K562 (cell line): ENCODE data around the gene NOL11. TPM values are rescaled to one million over a fixed set of nuclear protein-coding genes. Genes with fewer than 3 reads are reported as not detected.

Experiments used
- ATAC-seq: fragments of 200-7000 bp; cut with Tn5 transposase; 3 replicates; pipeline ENCODE4 v1.9.1; 2020; ENCODE audit warnings: moderate library complexity
- BruUV-seq: library from RNA; stranded (reverse); fragments of 400-500 nt; replicated peaks from 2 replicates; lab custom pipeline; 2021; lab: Mats Ljungman, UMichigan
- CTCF ChIA-PET: fragments of 300-600 bp; formaldehyde crosslinking; extraction: SDS; loops from one replicate; lab custom pipeline; 2021; ENCODE audit warnings: low intra/inter-chr PET ratio; lab: Yijun Ruan, JAX
- POLR2A ChIA-PET: fragments of 300-600, 350-650 bp; sonication (Branson Sonifier 250); formaldehyde crosslinking; extraction: SDS; loops from one replicate; lab custom pipeline; 2021; ENCODE audit warnings: antibody characterized with exemption, inconsistent platforms; lab: Yijun Ruan, JAX
- DNase-seq, 4 experiments: peaks; one replicate each; pipeline versions ENCODE4 v3.0.0 to v3.0.0-alpha.2; 2011 to 2018; ENCODE audit warnings: low spot score in 3 of 4, mixed read lengths in 3 of 4; ENCODE audit errors: extremely low read depth in 1 of 4
- FAIRE-seq: peaks from 2 replicates; lab custom pipeline; 2011; peaks lifted over from hg19 to GRCh38; lab: Jason Lieb, UNC
- H2AFZ ChIP-seq: 2 replicates; pipeline ENCODE4 v1.6.0; 2011; ENCODE audit warnings: low read depth, low read length, control low read depth, inconsistent platforms
- H3K27ac ChIP-seq: fragments of 200-600 bp; 3 replicates; pipeline ENCODE4 v1.8.0; 2011; ENCODE audit warnings: low read depth, mild to moderate bottlenecking, control low read depth, inconsistent platforms, low read length, moderate library complexity, mixed read lengths; ENCODE audit errors: extremely low read depth
- H3K27me3 ChIP-seq, 2 experiments: fragments of 300-600 bp in 1 of 2; 2 replicates in 1 of 2; 3 replicates in 1 of 2; pipeline versions ENCODE4 v1.6.0 to v1.8.0; 2011; ENCODE audit warnings: inconsistent platforms in 2 of 2, low read length in 2 of 2, mild to moderate bottlenecking in 1 of 2, mixed read lengths in 1 of 2, moderate library complexity in 1 of 2; ENCODE audit not compliant: control insufficient read depth in 2 of 2, insufficient read depth in 2 of 2
- H3K36me3 ChIP-seq: fragments of 300-600 bp; 3 replicates; pipeline ENCODE4 v1.8.0; 2011; ENCODE audit warnings: mild to moderate bottlenecking, low read length, inconsistent platforms; ENCODE audit not compliant: control insufficient read depth, insufficient read depth
- H3K4me1 ChIP-seq, 2 experiments: fragments of 200-600 bp in 1 of 2; replicated peaks in 1 of 2; 2 replicates in 1 of 2; 3 replicates in 1 of 2; pipeline versions ENCODE4 v1.5.1 to v1.8.0; 2011; ENCODE audit warnings: inconsistent platforms in 2 of 2, low read length in 2 of 2, mild to moderate bottlenecking in 1 of 2, mixed read lengths in 1 of 2, moderate library complexity in 1 of 2; ENCODE audit not compliant: control insufficient read depth in 2 of 2, insufficient read depth in 2 of 2
- H3K4me2 ChIP-seq: 2 replicates; pipeline ENCODE4 v1.6.1; 2011; ENCODE audit warnings: low read length, control low read depth, inconsistent platforms, mixed read lengths; ENCODE audit not compliant: insufficient read depth
- H3K4me3 ChIP-seq: fragments of 200-600 bp; sonication (generic), shearing (Covaris generic); 2 replicates; pipeline ENCODE4 v1.5.1; 2016; ENCODE audit warnings: control low read depth, inconsistent platforms
- H3K79me2 ChIP-seq: fragments of 200-600 bp; 3 replicates; pipeline ENCODE4 v1.8.0; 2011; ENCODE audit warnings: low read length, inconsistent platforms; ENCODE audit not compliant: control insufficient read depth, insufficient read depth
- H3K9ac ChIP-seq, 2 experiments: 2 replicates each; pipeline versions ENCODE4 v1.6.0 to v1.6.1; 2011; ENCODE audit warnings: low read depth in 2 of 2, low read length in 2 of 2, control low read depth in 1 of 2, inconsistent platforms in 1 of 2, mild to moderate bottlenecking in 1 of 2, mixed read lengths in 1 of 2; ENCODE audit not compliant: insufficient read depth in 1 of 2
- H3K9me1 ChIP-seq: one replicate; pipeline ENCODE4 v1.6.0; 2011; ENCODE audit warnings: inconsistent platforms, mild to moderate bottlenecking, low read length, moderate library complexity; ENCODE audit not compliant: control insufficient read depth, insufficient read depth
- H3K9me3 ChIP-seq: replicated peaks from 2 replicates; pipeline ENCODE4 v1.5.1; 2011; ENCODE audit warnings: low read depth, low read length, inconsistent platforms; ENCODE audit not compliant: control insufficient read depth, insufficient read depth
- H4K20me1 ChIP-seq: replicated peaks from 2 replicates; pipeline ENCODE4 v1.6.1; 2011; ENCODE audit warnings: low read length, inconsistent platforms, mixed read lengths; ENCODE audit not compliant: control insufficient read depth, insufficient read depth
- ASH1L ChIP-seq: fragments of 450-650 bp; IDR thresholded peaks from 2 replicates; pipeline ENCODE4 v1.6.1; 2018; ENCODE audit warnings: borderline replicate concordance, mild to moderate bottlenecking, low read depth; ENCODE audit not compliant: partially characterized antibody
- DACH1 ChIP-seq: fragments of 450-650 bp; IDR thresholded peaks from 2 replicates; pipeline ENCODE4 v1.6.1; 2018; ENCODE audit not compliant: partially characterized antibody
- HCFC1 ChIP-seq: IDR thresholded peaks from 2 replicates; pipeline ENCODE4 v1.6.1; 2012; ENCODE audit warnings: low read depth, low read length, improper control_type of control experiment
- KAT8 ChIP-seq: fragments of 450-650 bp; IDR thresholded peaks from 2 replicates; pipeline ENCODE4 v1.6.1; 2016; ENCODE audit warnings: low read depth, mild to moderate bottlenecking
- MCM7 ChIP-seq, 2 experiments: fragments of 450-650 bp; IDR thresholded peaks; 2 replicates each; pipeline ENCODE4 v1.6.1; 2016 to 2018
- NFIX ChIP-seq: fragments of 250-450 bp; sonication (Bioruptor Pico); IDR thresholded peaks from 2 replicates; pipeline ENCODE4 v1.4.0; 2020; ENCODE audit warnings: low read depth, mild to moderate bottlenecking, moderate library complexity
- NFYB ChIP-seq: IDR thresholded peaks from 2 replicates; pipeline ENCODE4 v1.6.1; 2011; ENCODE audit warnings: mild to moderate bottlenecking, moderate library complexity; ENCODE audit not compliant: insufficient read length; ENCODE audit errors: extremely low read depth
- NONO ChIP-seq, 2 experiments: fragments of 200-400 bp in 1 of 2; fragments of 450-650 bp in 1 of 2; formaldehyde crosslinking in 1 of 2; IDR thresholded peaks; 2 replicates each; pipeline ENCODE4 v1.6.1; 2017; ENCODE audit warnings: low read depth in 2 of 2, mild to moderate bottlenecking in 2 of 2, moderate library complexity in 2 of 2, low read length in 1 of 2
- PRDM10 ChIP-seq: fragments of 450-650 bp; IDR thresholded peaks from 2 replicates; pipeline ENCODE4 v1.6.1; 2018; ENCODE audit not compliant: partially characterized antibody
- ZFX ChIP-seq: sonication (generic); formaldehyde crosslinking; IDR thresholded peaks from 2 replicates; pipeline ENCODE4 v1.8.0; 2022; ENCODE audit warnings: mild to moderate bottlenecking, missing genetic modification reagents, moderate library complexity
- ZNF584 ChIP-seq: fragments of 200-800 bp; sonication (Bioruptor generic); IDR thresholded peaks from 2 replicates; pipeline ENCODE4 v1.6.1; 2016; ENCODE audit warnings: low read depth, mild to moderate bottlenecking, missing genetic modification characterization, missing compliant biosample characterization
- ZNF830 ChIP-seq: fragments of 250-450 bp; sonication (Bioruptor Pico); IDR thresholded peaks from 2 replicates; pipeline ENCODE4 v1.5.0; 2021; ENCODE audit warnings: mild to moderate bottlenecking
- WGBS: fragments of 100-300 bp; shearing (Covaris generic); methylation state at CpG from one replicate; pipeline ENCODE4 v1.1.6; 2016; ENCODE audit warnings: low coverage, mixed read lengths; ENCODE audit not compliant: insufficient coverage; ENCODE audit errors: missing lambda C conversion rate; 5-methylcytosine and 5-hydroxymethylcytosine counted together
- in situ Hi-C: fragments of 300-500 bp; cut with MboI; formaldehyde crosslinking; loops from 4 replicates; pipeline ENCODE4 v1.15.0; 2018; ENCODE audit warnings: inconsistent platforms, mixed read lengths
- intact Hi-C: fragments of 100-400 bp; cut with micrococcal nuclease; formaldehyde crosslinking; loops from 2 replicates; pipeline ENCODE4 v1.14.2; 2022
- polyA plus RNA-seq, 8 experiments: library from polyadenylated mRNA; depleted of rRNA in 4 of 8; stranded (reverse) in 5 of 8; unstranded in 3 of 8; fragments of >200 nt; fragmentation: Nextera tagmentation in 2 of 8; fragmentation: Illumina TruSeq in 1 of 8; extraction: Ambion mirVana in 2 of 8; extraction: Trizol in 1 of 8; gene quantifications; 2 replicates each; pipeline versions ENCODE4 v1.2.1 to v1.2.3, GENCODE V29; 2011 to 2014; ENCODE audit warnings: inconsistent platforms in 1 of 8, missing spikeins in 1 of 8
- total RNA-seq, 7 experiments: library from RNA; depleted of rRNA in 6 of 7; stranded (reverse); fragments of >200 nt in 6 of 7; fragmentation: Illumina TruSeq in 2 of 7; extraction: Trizol in 2 of 7; gene quantifications; 2 replicates each; pipeline versions ENCODE4 v1.2.1 to v1.2.3, GENCODE V29; 2011 to 2021; ENCODE audit warnings: low replicate concordance in 1 of 7
- TF ChIP-seq, protein P1 (sequence below): IDR thresholded peaks from 2 replicates; pipeline ENCODE4 v1.6.1; 2011; ENCODE audit not compliant: insufficient read length; ENCODE audit errors: extremely low read depth

The NOL11 gene
- total and polyA plus RNA-seq, 9 of the 15 experiments (the other 6 are each of a cell fraction or from before 2014, with no cell fraction given) = 61.1 to 175 (median 121) TPM

GRCh38 chr17:67770539-67770938 is 52.8 kb downstream of the NOL11 start:
- intact Hi-C loops = no loop called here
- Histone ChIP-seq H2AFZ (no peak overlapping the region), H3K9ac (no peak overlapping the region), H3K79me2 (no peaks in the 10 kb centered on the region), H3K4me2 (no peak overlapping the region), H3K27ac (no peak overlapping the region), H4K20me1 (no peaks in the 10 kb centered on the region), H3K9me1 (no peaks in the 10 kb centered on the region), H3K4me3 (no peak overlapping the region), H3K27me3 (no peaks in the 10 kb centered on the region), H3K9me3 (no peaks in the 10 kb centered on the region), H3K4me1 (peaks cover 3 to 4% of the 10 kb centered on the region in 2 experiments; a peak in 3 of 5 replicates), H3K36me3 (no peaks in the 10 kb centered on the region)
- FAIRE-seq = no peak
- CTCF ChIA-PET = no interaction called here
- BruUV-seq = no TSS peak
- no peak for ATAC-seq
- POLR2A ChIA-PET = interaction anchor here (1.0 kb wide), 1 partner anchor 13 kb away, joined by 3 read pairs; no protein-coding TSS in a partner anchor
- 0% methylated on average over 1 of the region's 3 CpGs for WGBS
- in situ Hi-C loops = no loop called here
- TF ChIP-seq NONO (IDR thresholded peaks at IDR 0.05; ENCODE audit: low read depth in 2 of 2, low read length in 1 of 2) (no peak), KAT8 (no peak), MCM7 (IDR thresholded peaks at IDR 0.05) (no peak), ZNF830 (CRISPR knock-in tag) (no peak), ASH1L (no peak), HCFC1 (no peak)
- no peak for DNase-seq

DNA sequence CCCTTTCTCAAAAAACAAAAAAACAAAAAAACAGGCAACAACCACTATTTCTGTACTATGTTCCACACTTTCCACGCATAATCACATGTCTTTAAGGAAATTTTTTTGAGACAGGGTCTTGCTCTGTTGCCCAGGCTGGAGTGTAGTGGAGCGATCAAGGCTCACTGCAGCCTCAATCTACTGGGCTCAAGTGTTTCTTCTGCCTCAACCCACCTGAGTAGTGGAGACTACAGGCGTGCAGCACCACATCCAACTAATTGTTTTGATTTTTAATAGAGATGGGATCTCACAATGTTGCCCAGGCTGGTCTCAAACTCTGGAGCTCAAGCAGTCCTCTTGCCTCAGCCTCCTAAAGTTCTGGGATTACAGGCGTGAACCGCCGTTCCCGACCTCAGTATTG is 54.9 kb downstream of the NOL11 start:
- in situ Hi-C loops (no loop called here), intact Hi-C loops (no loop called here)
- Histone ChIP-seq H3K79me2 (no peaks in the 10 kb centered on the region), H3K36me3 (no peaks in the 10 kb centered on the region), H3K4me1 (peaks cover 0 to 2% of the 10 kb centered on the region in 2 experiments; a peak in 1 of 5 replicates), H3K27me3 (no peaks in the 10 kb centered on the region), H3K27ac (no peak overlapping the region), H3K9me1 (no peaks in the 10 kb centered on the region), H3K9ac (no peak overlapping the region), H2AFZ (no peak overlapping the region), H3K9me3 (no peaks in the 10 kb centered on the region), H3K4me2 (no peak overlapping the region), H4K20me1 (no peaks in the 10 kb centered on the region), H3K4me3 (no peak overlapping the region)
- POLR2A ChIA-PET = no interaction called here
- no TSS peak for BruUV-seq
- no peak for FAIRE-seq
- CTCF ChIA-PET = no interaction called here
- DNase-seq = no peak
- WGBS = 59% methylated on average over 7 of the region's 7 CpGs
- no peak for ATAC-seq
- TF ChIP-seq NFIX (CRISPR knock-in tag) (no peak), ZNF584 (no peak), DACH1 (no peak), NFYB (no peak), PRDM10 (no peak), ZFX (CRISPR knock-in tag) (0 out of 2 replicates have a peak, but pooled peaks have one; percentile 17)
- TF ChIP-seq, protein P1, sequence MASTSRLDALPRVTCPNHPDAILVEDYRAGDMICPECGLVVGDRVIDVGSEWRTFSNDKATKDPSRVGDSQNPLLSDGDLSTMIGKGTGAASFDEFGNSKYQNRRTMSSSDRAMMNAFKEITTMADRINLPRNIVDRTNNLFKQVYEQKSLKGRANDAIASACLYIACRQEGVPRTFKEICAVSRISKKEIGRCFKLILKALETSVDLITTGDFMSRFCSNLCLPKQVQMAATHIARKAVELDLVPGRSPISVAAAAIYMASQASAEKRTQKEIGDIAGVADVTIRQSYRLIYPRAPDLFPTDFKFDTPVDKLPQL = no peak
